Stomach (tissue), 19 donors: ENCODE results near the gene NBPF14. TPM values are rescaled to one million over a fixed set of nuclear protein-coding genes. Genes with fewer than 3 reads are reported as not detected.
"Not testable (repeated sequence)": the region's sequence is repeated elsewhere in the genome, so short reads cannot be mapped to it uniquely, and the experiment has no call there.

Source experiments
- DNase-seq, 2 donors: peaks; one replicate each; pipeline versions ENCODE4 v3.0.0 to v3.0.0-alpha.2; 2013 to 2019
- H3K27ac ChIP-seq, 5 donors: fragments of 200-600 bp in 4 of 5; sonication (generic) in 4 of 5; one replicate each; pipeline ENCODE4 v1.5.1; 2013 to 2019; ENCODE audit warnings: mild to moderate bottlenecking in 1 of 5, moderate library complexity in 1 of 5
- H3K27me3 ChIP-seq, 3 donors: fragments of 200-600 bp; sonication (generic); one replicate each; pipeline ENCODE4 v1.5.1; 2017 to 2019; ENCODE audit warnings: mixed run types in 1 of 3
- H3K36me3 ChIP-seq, 4 donors: fragments of 200-600 bp; sonication (generic); 1 replicate in 3 of 4; 2 replicates in 1 of 4; pipeline ENCODE4 v1.5.1; 2016 to 2019
- H3K4me1 ChIP-seq, 4 donors: fragments of 200-600 bp; sonication (generic); one replicate each; pipeline ENCODE4 v1.5.1; 2016 to 2019
- H3K4me3 ChIP-seq, 4 donors: fragments of 200-600 bp; sonication (generic) in 3 of 4; one replicate each; pipeline ENCODE4 v1.5.1; 2016 to 2019; ENCODE audit warnings: mild to moderate bottlenecking in 1 of 4
- H3K9me3 ChIP-seq, 4 donors: fragments of 200-600 bp; sonication (generic); one replicate each; pipeline ENCODE4 v1.5.1; 2016 to 2019
- WGBS, 5 donors: extraction: QIAGEN DNeasy Blood & Tissue Kit in 3 of 5; methylation state at CpG; one replicate each; pipeline versions ENCODE4 v1.1.5 to v1.1.7; 2013 to 2018; 5-methylcytosine and 5-hydroxymethylcytosine counted together
- intact Hi-C: fragments of 100-400 bp; cut with DNase I; formaldehyde crosslinking; loops from one replicate; pipeline ENCODE4 v1.15.1; 2023; ENCODE audit warnings: low total_unique reads
- long read RNA-seq, 10 donors: transcript quantifications; one replicate each; lab custom pipeline, GENCODE V29; 2026
- polyA plus RNA-seq, 3 donors: library from polyadenylated mRNA; stranded (reverse); fragments of 200-250 nt; gene quantifications; one replicate each; pipeline ENCODE4 v1.2.3, GENCODE V29; 2013
- total RNA-seq, 5 donors: library from RNA; depleted of rRNA; stranded (reverse); fragments of >200 nt; gene quantifications; one replicate each; pipeline versions ENCODE4 v1.1.0 to v1.2.3, GENCODE V29; 2014 to 2016
- donor health status: healthy with polysubstance abuse.
- donor health status: Bipolar disorder and iron deficiency.
- donor health status: healthy.

The NBPF14 gene, protein sequence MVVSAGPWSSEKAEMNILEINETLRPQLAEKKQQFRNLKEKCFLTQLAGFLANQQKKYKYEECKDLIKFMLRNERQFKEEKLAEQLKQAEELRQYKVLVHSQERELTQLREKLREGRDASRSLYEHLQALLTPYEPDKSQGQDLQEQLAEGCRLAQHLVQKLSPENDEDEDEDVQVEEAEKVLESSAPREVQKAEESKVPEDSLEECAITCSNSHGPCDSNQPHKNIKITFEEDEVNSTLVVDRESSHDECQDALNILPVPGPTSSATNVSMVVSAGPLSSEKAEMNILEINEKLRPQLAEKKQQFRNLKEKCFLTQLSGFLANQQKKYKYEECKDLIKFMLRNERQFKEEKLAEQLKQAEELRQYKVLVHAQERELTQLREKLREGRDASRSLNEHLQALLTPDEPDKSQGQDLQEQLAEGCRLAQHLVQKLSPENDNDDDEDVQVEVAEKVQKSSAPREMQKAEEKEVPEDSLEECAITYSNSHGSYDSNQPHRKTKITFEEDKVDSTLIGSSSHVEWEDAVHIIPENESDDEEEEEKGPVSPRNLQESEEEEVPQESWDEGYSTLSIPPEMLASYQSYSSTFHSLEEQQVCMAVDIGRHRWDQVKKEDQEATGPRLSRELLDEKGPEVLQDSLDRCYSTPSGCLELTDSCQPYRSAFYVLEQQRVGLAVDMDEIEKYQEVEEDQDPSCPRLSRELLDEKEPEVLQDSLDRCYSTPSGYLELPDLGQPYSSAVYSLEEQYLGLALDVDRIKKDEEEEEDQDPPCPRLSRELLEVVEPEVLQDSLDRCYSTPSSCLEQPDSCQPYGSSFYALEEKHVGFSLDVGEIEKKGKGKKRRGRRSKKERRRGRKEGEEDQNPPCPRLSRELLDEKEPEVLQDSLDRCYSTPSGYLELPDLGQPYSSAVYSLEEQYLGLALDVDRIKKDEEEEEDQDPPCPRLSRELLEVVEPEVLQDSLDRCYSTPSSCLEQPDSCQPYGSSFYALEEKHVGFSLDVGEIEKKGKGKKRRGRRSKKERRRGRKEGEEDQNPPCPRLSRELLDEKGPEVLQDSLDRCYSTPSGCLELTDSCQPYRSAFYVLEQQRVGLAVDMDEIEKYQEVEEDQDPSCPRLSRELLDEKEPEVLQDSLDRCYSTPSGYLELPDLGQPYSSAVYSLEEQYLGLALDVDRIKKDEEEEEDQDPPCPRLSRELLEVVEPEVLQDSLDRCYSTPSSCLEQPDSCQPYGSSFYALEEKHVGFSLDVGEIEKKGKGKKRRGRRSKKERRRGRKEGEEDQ (N-terminal part only)
- total RNA-seq (10 to 100 TPM; 18.0 to 42.6 (median 35.7) TPM), polyA plus RNA-seq (10 to 100 TPM in 2 of 3 donors, 1 to 10 TPM in 1; 9.2 to 13.9 (median 12.5) TPM)
- long read RNA-seq, donor 1 = 0 reads
- long read RNA-seq, donor 2, partial matches to known transcripts = 10 of 11 reads
- long read RNA-seq, donor 2, other reads (novel, unspliced or antisense) = 0 of 11 reads
- long read RNA-seq, donor 3, partial matches to known transcripts = 0 of 1 reads
- long read RNA-seq, donor 3, other reads (novel, unspliced or antisense) = 0 of 1 reads
- long read RNA-seq, donor 4 = 0 reads
- long read RNA-seq, donor 5 = 0 reads
- long read RNA-seq, donor 6 = 0 reads
- long read RNA-seq, donor 7, partial matches to known transcripts = 0 of 14 reads
- long read RNA-seq, donor 7, other reads (novel, unspliced or antisense) = 12 of 14 reads
- long read RNA-seq, donor 8, partial matches to known transcripts = 0 of 2 reads
- long read RNA-seq, donor 8, other reads (novel, unspliced or antisense) = 0 of 2 reads
- long read RNA-seq, donor 9, partial matches to known transcripts = 0 of 1 reads
- long read RNA-seq, donor 9, other reads (novel, unspliced or antisense) = 0 of 1 reads
- long read RNA-seq, donor 10 = 0 reads

DNA sequence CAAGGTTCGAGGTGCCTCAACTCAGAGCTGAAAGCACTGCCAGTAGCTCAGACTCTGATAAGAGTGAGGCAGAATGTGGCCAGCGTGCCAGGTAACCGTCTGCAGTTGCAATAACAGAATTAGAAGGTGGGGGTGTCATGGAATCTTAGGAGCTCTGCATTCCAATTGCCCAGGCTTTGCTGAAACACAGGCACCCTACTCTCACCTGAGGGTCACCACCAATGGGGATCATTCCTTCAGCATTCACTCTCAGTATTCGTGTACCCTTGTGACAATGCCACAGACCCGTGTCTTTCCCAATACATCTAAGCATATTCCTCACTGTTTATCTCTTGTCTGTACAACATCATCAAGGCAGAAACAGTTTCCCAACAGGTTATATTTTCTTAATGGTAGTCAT lies at the start of gene NBPF14:
NBPF14 (minus strand) TSS at position 101 of the 400 bp plus-strand sequence. CDS start 294 bp downstream, outside the sequence.
- H3K27me3 ChIP-seq, DNase-seq, H3K36me3 ChIP-seq, H3K4me1 ChIP-seq, H3K9me3 ChIP-seq, H3K27ac ChIP-seq, H3K4me3 ChIP-seq, intact Hi-C loops: not testable (repeated sequence)
- no CpG with 5 or more reads among the region's 5 CpGs for WGBS, 5 donors

GRCh38 chr1:148625451-148625850 lies 29.6 kb upstream of the NBPF14 start:
- DNase-seq, intact Hi-C loops, H3K4me3 ChIP-seq, H3K27ac ChIP-seq, H3K27me3 ChIP-seq, H3K4me1 ChIP-seq, H3K36me3 ChIP-seq, H3K9me3 ChIP-seq: not testable (repeated sequence)
- 2 to 27% (median 20%) methylated on average over 1 to 2 of the region's 6 CpGs; no CpG with 5 or more reads in 1 of the 5 donors for WGBS, 5 donors

- intact Hi-C loops, H3K4me1 ChIP-seq, H3K36me3 ChIP-seq, H3K27me3 ChIP-seq, DNase-seq, H3K4me3 ChIP-seq, H3K9me3 ChIP-seq, H3K27ac ChIP-seq: not testable (repeated sequence)
- WGBS, 5 donors = no CpG with 5 or more reads among the region's 1 CpG
Observed at GRCh38 chr1:148618216-148618615, 22.4 kb upstream of the NBPF14 start.

DNA sequence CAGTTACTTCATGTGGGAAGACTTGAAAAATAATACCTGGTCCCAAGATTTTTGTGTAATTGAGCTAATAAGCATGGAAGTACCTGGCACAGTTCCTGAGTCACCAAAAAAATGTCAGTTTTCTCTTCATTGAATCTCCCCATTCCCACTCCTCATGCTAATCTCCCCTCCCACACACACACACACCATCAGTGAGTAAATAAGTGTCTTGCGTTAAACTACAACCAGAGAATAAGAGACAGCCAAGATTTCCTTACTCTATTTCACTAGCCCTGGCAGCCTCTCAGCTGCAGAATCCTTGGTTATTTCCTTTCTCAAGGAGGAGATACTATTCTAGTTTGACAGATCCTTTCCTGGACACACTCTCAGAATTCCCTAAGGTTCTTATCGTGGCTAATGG lies 9.5 kb upstream of the NBPF14 start:
- H3K4me1 ChIP-seq, H3K9me3 ChIP-seq, H3K4me3 ChIP-seq, H3K36me3 ChIP-seq, H3K27me3 ChIP-seq, intact Hi-C loops: not testable (repeated sequence)
- DNase-seq = peak in 1 of 2 donors; percentile 10
- H3K27ac ChIP-seq = peak overlapping the region in 1 of 5 donors; percentile 38
- WGBS, 5 donors = 0 to 31% (median 27%) methylated on average over 1 to 2 of the region's 2 CpGs

DNA sequence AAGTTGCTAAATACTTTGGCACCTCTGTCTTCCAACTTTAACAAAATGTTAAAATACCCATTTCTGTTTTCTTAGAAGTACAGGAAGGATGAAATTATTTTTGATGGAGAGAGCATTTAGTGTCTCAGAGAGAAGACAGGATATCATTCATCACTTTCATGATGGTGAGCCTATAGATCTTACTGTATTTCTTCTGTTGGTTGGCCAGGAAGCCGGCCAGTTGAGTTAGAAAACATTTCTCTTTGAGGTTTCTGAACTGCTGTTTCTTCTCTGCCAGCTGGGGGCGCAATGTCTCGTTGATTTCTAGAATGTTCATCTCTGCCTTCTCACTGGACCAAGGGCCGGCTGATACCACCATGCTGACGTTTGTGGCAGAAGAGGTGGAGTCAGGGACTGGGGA lies 451 bp downstream of the NBPF14 start:
- H3K4me1 ChIP-seq, H3K4me3 ChIP-seq, H3K36me3 ChIP-seq, intact Hi-C loops, H3K27me3 ChIP-seq, H3K9me3 ChIP-seq, H3K27ac ChIP-seq, DNase-seq: not testable (repeated sequence)
- WGBS, 5 donors = 0 to 31% (median 17%) methylated on average over 1 of the region's 5 CpGs

GRCh38 chr1:148591098-148591497 lies 4.7 kb downstream of the NBPF14 start:
- H3K4me3 ChIP-seq, intact Hi-C loops, H3K27ac ChIP-seq, H3K4me1 ChIP-seq, H3K27me3 ChIP-seq, H3K36me3 ChIP-seq, H3K9me3 ChIP-seq, DNase-seq: not testable (repeated sequence)
- 91 to 100% (median 98%) methylated on average over 1 to 4 of the region's 5 CpGs; no CpG with 5 or more reads in 1 of the 5 donors for WGBS, 5 donors

GRCh38 chr1:148532158-148532557 lies 63.7 kb downstream of the NBPF14 start:
- intact Hi-C loops, H3K9me3 ChIP-seq, H3K4me1 ChIP-seq, H3K4me3 ChIP-seq, H3K27ac ChIP-seq, H3K27me3 ChIP-seq: not testable (repeated sequence)
- 42 to 89% (median 66%) methylated on average over 2 to 3 of the region's 4 CpGs; no CpG with 5 or more reads in 1 of the 5 donors for WGBS, 5 donors
- peaks cover 0 to 13% (median 11%) of the 10 kb centered on the region in 4 donors for H3K36me3 ChIP-seq
- peak in 1 of 2 donors; percentile 3 for DNase-seq

GRCh38 chr1:148529101-148529567 lies 66.7 kb downstream of the NBPF14 start:
- H3K27me3 ChIP-seq, H3K9me3 ChIP-seq, intact Hi-C loops, H3K4me1 ChIP-seq, H3K36me3 ChIP-seq: not testable (repeated sequence)
- WGBS, 5 donors = 3 to 7% (median 5%) methylated on average over 7 to 24 of the region's 25 CpGs
- DNase-seq = peak; percentile 24 to 32
- Histone ChIP-seq H3K4me3 (peak overlapping the region; percentile 22 to 36 (median 30)), H3K27ac (peak overlapping the region in 2 of 5 donors; percentile 39 to 54)

DNA sequence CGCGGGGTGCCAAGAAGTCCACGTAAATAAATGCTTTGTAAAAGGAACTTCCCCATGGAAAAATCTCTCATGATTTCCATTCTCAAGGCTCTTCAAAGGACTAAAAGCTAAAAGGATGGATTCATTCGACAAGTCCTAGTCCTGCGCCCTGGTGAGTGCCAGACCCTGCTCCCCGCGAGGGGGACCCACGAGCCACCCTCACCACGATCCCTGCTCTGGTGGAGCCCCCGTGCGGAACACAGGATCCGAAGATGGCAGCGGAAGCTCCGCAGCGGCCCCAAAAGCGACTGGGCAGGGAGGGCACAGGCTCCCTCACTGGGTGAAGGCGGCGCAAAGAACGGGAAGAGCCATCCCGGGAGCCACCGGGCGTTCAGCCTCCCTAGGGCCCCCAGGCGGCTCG lies 67.2 kb downstream of the NBPF14 start:
- DNase-seq, H3K36me3 ChIP-seq, H3K9me3 ChIP-seq, intact Hi-C loops, H3K4me1 ChIP-seq, H3K27me3 ChIP-seq: not testable (repeated sequence)
- WGBS, 5 donors = 0 to 2% (median 0%) methylated on average over 2 to 3 of the region's 24 CpGs; no CpG with 5 or more reads in 1 of the 5 donors
- Histone ChIP-seq H3K4me3 (peak overlapping the region; percentile 22 to 36 (median 30)), H3K27ac (peak overlapping the region in 2 of 5 donors; percentile 39 to 54)

DNA sequence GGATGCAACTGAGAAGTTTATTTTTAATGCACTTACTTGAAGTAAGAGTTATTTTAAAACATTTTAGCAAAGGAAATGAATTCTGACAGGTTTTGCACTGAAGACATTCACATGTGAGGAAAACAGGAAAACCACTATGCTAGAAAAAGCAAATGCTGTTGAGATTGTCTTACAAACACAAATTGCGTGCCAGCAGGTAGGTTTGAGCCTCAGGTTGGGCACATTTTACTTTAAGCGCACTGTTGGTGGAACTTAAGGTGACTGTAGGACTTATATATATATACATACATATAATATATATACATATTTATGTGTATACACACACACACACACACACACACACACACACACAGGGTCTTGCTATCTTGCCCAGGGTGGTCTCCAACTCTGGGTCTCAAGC lies 69.2 kb downstream of the NBPF14 start:
- H3K4me3 ChIP-seq, H3K27me3 ChIP-seq, H3K4me1 ChIP-seq, H3K36me3 ChIP-seq, intact Hi-C loops, H3K9me3 ChIP-seq, H3K27ac ChIP-seq: not testable (repeated sequence)
- WGBS, 5 donors = 75 to 96% (median 78%) methylated on average over 2 of the region's 2 CpGs; no CpG with 5 or more reads in 1 of the 5 donors
- peak in 1 of 2 donors; percentile 0 for DNase-seq
